ENCODE measurements around the gene PXN.

DNA sequence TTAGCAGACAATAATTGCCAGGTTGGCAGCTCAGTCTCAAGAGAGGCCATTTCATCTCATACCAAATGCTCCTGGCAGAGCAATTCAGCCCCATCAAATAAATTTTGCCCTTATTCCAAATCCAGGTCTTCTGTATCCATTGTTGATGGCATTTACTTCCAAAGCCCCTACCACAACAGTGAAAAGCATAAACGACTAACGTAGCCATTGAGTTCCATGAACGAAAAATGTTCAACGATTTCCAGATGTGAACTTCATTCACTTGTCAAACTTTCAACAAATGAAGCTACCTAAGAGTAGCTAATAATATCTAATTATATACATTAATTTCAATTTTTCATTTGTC lies 68.0 kb downstream of the PXN start:
- TF ChIP-seq, protein P1, sequence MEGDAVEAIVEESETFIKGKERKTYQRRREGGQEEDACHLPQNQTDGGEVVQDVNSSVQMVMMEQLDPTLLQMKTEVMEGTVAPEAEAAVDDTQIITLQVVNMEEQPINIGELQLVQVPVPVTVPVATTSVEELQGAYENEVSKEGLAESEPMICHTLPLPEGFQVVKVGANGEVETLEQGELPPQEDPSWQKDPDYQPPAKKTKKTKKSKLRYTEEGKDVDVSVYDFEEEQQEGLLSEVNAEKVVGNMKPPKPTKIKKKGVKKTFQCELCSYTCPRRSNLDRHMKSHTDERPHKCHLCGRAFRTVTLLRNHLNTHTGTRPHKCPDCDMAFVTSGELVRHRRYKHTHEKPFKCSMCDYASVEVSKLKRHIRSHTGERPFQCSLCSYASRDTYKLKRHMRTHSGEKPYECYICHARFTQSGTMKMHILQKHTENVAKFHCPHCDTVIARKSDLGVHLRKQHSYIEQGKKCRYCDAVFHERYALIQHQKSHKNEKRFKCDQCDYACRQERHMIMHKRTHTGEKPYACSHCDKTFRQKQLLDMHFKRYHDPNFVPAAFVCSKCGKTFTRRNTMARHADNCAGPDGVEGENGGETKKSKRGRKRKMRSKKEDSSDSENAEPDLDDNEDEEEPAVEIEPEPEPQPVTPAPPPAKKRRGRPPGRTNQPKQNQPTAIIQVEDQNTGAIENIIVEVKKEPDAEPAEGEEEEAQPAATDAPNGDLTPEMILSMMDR (conservative IDR thresholded peaks at IDR 0.05 in 1 of 2, IDR thresholded peaks at IDR 0.05 in 1 of 2; ENCODE audit: extremely low read depth in 1 of 2, insufficient read depth in 1 of 2, low read depth in 1 of 2, low read length in 2 of 2): no peak
- no peak for TF ChIP-seq EZH2 (IDR thresholded peaks at IDR 0.05; ENCODE audit: borderline replicate concordance, low read length)
